GM04503 (cell line): Measurements from ENCODE around the gene CDCA5.
A peak's percentile ranks its signal among the peaks of the same experiment; 100 is the strongest.

Experiments
- DNase-seq: peaks from one replicate; pipeline ENCODE4 v3.0.0-alpha.2; 2012; ENCODE audit warnings: low read depth

The CDCA5 gene, protein sequence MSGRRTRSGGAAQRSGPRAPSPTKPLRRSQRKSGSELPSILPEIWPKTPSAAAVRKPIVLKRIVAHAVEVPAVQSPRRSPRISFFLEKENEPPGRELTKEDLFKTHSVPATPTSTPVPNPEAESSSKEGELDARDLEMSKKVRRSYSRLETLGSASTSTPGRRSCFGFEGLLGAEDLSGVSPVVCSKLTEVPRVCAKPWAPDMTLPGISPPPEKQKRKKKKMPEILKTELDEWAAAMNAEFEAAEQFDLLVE

DNA sequence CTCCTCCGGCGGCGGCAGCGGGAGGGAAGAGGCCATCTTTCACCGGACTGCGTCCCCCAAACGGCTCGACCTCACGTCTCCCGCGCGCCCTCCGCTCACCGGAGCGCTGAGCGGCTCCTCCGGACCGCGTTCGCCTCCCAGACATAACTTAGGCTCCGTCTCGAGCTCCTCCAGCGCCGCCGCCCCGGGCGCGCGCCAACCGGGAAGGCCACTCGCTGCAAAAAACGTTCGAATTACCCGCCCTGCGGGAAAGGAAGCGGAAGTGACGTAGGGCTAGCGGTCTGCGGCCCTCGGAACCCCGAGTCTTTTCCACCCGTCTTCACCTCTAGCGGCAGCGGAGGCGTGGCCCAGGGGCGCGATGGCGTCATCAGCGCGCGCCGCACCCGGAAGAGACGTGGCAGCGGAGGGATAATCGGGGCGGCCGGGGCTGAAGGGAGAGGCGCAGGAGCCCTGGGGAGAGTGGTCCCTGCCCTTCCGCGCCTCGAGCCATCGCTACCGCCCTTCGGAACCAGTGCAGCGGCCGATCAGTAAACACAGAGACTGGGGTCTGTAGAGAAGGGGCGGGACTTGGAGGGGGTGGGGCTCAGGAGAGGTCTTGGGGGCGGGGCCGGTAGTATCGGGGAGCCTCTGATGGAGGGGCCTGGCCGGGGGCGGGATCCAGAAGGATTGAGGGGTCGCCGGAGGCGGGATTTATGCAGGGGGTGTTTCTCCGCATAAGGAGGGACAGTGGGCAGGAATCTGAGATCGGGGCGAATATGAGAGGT lies at the start of gene CDCA5, which contains the start of gene ZFPL1:
Gene CDCA5 (minus strand): TSS at position 207 of the 764 bp plus-strand sequence. CDS start 62 bp downstream, at position 145.
Gene ZFPL1 (plus strand): TSS at position 389 of the 764 bp plus-strand sequence. CDS start 477 bp downstream, outside the sequence.
- peak; percentile 63 for DNase-seq

DNA sequence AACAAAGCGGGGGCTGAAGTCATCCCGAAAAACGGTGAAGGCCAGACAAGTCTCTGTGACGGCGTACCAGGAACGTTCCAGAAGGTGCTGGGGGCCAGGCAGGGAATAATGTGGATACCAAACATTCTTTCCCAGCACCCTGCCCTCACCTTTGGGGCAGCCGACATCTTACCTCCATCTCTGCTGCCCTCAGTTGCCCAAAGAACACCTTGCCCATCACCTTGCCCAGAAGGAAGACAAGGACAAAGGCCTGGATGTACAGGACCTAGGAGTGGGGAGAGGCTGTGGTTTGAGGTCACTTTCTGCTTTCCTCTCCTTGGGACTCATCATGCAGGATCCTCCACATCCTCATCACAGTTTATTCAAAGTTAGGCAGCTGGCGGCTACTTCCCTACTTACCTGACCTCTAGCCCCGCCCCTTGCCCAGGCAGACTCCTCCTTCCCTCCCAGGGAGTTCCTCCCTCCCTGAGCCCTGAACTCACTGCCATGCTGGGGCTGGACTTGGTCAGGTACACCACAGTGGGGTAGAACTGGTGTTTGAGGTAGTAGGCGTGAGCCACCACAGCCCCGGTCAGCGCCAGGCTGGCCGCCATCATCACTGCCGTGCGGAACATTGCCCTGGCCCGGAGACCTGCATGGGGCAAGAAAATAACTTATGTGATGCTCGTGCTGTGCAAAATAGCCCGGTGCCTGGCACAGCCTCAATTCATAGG lies 49.3 kb upstream of the CDCA5 start:
- no peak for DNase-seq

- no peak for DNase-seq
Observed at GRCh38 chr11:65132238-65132987, 48.6 kb upstream of the CDCA5 start.

- DNase-seq = no peak
Observed at GRCh38 chr11:65131895-65132237, 48.0 kb upstream of the CDCA5 start.

- DNase-seq = no peak
Observed at GRCh38 chr11:65131417-65131776, 47.6 kb upstream of the CDCA5 start.

- DNase-seq = no peak
Observed at GRCh38 chr11:65130631-65131416, 47.0 kb upstream of the CDCA5 start.

GRCh38 chr11:65129649-65130441 lies 46.0 kb upstream of the CDCA5 start:
- no peak for DNase-seq

- no peak for DNase-seq
Observed at GRCh38 chr11:65128182-65129145, 44.6 kb upstream of the CDCA5 start.

DNA sequence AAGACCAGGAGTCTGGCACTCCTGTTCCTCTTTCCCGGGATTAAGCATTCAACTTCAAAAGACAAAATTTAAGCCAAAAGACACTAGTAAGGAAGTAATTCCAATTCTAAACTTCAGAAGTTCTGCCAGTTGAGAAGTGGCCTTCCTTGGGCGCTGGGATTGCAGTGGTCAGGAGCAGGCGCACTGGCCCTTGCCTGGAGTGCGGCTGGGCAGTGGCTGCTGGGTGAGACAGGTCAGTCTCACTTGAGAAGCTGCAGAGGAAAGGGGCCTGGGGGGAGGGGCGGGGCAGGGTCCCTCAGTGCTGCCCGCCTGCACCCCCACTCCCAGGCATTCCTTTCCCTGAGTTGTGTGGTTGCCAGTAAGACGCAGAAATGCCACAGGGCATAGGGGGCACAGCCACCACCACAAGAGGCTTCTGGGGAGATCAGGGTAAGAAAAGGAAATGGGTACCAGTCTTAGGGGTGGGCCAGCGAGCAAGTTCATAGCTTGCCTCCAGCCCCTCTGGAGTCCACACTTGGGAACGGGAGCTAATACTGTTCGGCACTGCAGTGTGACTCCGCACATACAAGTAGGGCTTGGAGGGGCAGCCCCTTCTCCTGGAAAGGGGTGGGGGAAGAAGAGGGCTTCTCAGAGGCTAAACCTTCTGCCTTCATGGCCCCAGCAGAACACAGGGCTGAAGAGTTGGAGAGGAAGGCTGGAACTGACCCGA lies 43.8 kb upstream of the CDCA5 start:
- no peak for DNase-seq

DNA sequence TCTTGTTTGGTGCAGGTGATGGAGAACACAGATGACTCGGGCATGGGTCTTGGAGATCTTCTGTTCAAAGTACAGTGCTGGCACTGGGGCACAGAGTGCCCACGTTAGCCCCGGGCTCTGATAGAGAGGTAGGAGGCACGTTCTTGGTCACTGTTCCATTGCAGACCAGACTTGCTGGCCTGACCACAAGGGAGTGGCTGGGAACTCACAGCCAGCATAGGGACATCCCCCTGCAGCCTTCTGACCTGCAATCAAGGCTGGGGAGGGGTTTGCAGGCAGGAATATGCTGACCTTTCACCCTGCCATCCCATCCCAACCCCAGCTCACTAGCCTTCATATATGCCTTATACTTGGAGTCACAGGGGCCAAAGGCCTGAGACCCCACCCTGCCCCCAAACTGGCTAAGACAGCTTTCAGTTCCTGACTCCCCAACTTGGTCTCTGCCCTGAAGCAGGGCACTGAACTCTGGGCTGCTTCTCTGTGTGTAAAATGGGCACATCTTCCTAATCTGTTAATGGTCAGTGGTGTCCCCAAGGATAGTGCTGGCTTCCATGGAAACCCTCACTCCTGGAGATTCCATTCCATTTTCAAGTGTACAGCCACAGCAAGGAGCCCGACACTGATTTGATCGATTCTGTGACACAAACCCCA lies 42.9 kb upstream of the CDCA5 start:
- DNase-seq = no peak

DNA sequence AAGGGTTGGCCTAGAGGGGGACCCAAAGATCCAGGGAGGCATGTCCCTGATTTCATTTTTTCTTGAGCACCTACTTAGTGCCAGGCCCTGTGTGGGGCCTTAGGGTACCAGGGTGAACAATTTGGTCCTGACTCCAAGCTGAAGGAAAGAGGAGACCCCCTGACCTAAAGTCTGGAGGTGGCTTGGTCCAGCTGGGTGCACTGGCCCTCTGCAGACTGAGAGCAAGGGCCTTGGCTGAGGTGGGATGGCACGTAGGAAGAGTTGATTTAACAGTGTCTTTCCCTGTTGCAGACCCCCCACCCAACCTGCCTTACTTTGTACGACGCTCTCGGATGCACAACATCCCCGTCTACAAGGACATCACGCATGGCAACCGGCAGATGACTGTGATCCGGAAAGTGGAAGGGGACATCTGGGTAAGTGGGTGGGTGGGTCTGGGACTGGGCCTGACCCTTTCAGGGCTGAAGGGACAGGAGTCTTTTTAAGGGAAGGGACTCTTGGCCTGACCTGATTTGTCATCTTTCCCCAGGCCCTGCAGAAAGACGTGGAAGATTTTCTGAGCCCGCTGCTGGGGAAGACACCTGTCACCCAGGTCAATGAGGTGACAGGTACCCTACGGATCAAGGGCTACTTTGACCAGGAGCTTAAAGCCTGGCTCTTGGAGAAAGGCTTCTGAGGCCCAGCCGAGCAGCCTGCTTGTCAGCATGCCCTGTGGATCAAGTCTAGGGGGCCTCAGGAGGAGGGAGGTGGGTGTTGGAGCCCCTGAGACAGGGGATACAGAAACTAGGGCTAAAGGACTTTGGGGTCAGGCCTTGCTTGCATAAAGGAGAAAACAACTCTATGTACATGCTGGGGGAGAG lies 41.6 kb upstream of the CDCA5 start:
- DNase-seq = no peak

- no peak for DNase-seq
Observed at GRCh38 chr11:65124480-65125196, 40.8 kb upstream of the CDCA5 start.

- peak; percentile 73 for DNase-seq
Observed at GRCh38 chr11:65121865-65122696, 38.2 kb upstream of the CDCA5 start, which contains the start of the genes FAU and MRPL49. Gene FAU (minus strand): TSS chr11:65122134. CDS start chr11:65121813, 321 bp downstream. Gene MRPL49 (plus strand): TSS chr11:65122321. CDS start chr11:65122347, 26 bp downstream.

GRCh38 chr11:65121447-65121864 lies 37.6 kb upstream of the CDCA5 start:
- no peak for DNase-seq

- no peak for DNase-seq
Observed at GRCh38 chr11:65120831-65121230, 37.0 kb upstream of the CDCA5 start.

GRCh38 chr11:65119670-65119995 lies 35.8 kb upstream of the CDCA5 start:
- no peak for DNase-seq
